K562 (cell line): ENCODE results near the gene NFATC1. TPM values are rescaled to one million over a fixed set of nuclear protein-coding genes. Genes with fewer than 3 reads are reported as not detected.

Experiments used
- ARID1B ChIP-seq: fragments of 450-650 bp; IDR thresholded peaks from 2 replicates; pipeline ENCODE4 v1.6.1; 2016; ENCODE audit warnings: antibody characterized with exemption, mild to moderate bottlenecking, inconsistent platforms
- C11orf30 ChIP-seq: fragments of 450-650 bp; IDR thresholded peaks from 2 replicates; pipeline ENCODE4 v1.6.1; 2016; ENCODE audit warnings: low read depth, mild to moderate bottlenecking
- CBX2 ChIP-seq: fragments of 200-600 bp; sonication (generic); IDR thresholded peaks from one replicate; pipeline ENCODE4 v1.6.1; 2012; ENCODE audit warnings: mild to moderate bottlenecking, low read length, inconsistent platforms; ENCODE audit not compliant: insufficient read depth, poor library complexity, severe bottlenecking
- CC2D1A ChIP-seq: fragments of 450-650 bp; IDR thresholded peaks from 2 replicates; pipeline ENCODE4 v1.6.1; 2017; ENCODE audit warnings: mild to moderate bottlenecking
- CREM ChIP-seq: IDR thresholded peaks from 2 replicates; pipeline ENCODE4 v1.6.1; 2014; ENCODE audit warnings: antibody characterized with exemption, low read depth
- CTBP1 ChIP-seq: fragments of 450-650 bp; IDR thresholded peaks from 2 replicates; pipeline ENCODE4 v1.6.1; 2016; ENCODE audit warnings: borderline replicate concordance
- FIP1L1 ChIP-seq: fragments of 200-400 bp; formaldehyde crosslinking; IDR thresholded peaks from 2 replicates; pipeline ENCODE4 v1.6.1; 2018; ENCODE audit warnings: mild to moderate bottlenecking, low read depth, low read length; ENCODE audit not compliant: poor library complexity, severe bottlenecking
- GTF2F1 ChIP-seq: IDR thresholded peaks from 2 replicates; pipeline ENCODE4 v1.6.1; 2011; ENCODE audit warnings: low read depth, low read length, improper control_type of control experiment
- HDAC2 ChIP-seq: fragments of 450-650 bp; IDR thresholded peaks from 2 replicates; pipeline ENCODE4 v1.6.1; 2016; ENCODE audit warnings: mild to moderate bottlenecking
- HNRNPUL1 ChIP-seq: fragments of 200-400 bp; formaldehyde crosslinking; IDR thresholded peaks from 2 replicates; pipeline ENCODE4 v1.6.1; 2017; ENCODE audit warnings: low read length
- KDM2B ChIP-seq: fragments of 250-450 bp; sonication (Bioruptor Pico); IDR thresholded peaks from 2 replicates; pipeline ENCODE4 v1.8.0; 2021; ENCODE audit warnings: mild to moderate bottlenecking, moderate library complexity
- KLF13 ChIP-seq: fragments of 450-650 bp; IDR thresholded peaks from 2 replicates; pipeline ENCODE4 v1.6.1; 2016; ENCODE audit warnings: missing genetic modification characterization, low read depth, mild to moderate bottlenecking, missing compliant biosample characterization, moderate library complexity, borderline replicate concordance
- LEF1 ChIP-seq: fragments of 450-650 bp; IDR thresholded peaks from 2 replicates; pipeline ENCODE4 v1.6.1; 2016; ENCODE audit warnings: mild to moderate bottlenecking
- MCM5 ChIP-seq: fragments of 450-650 bp; IDR thresholded peaks from 2 replicates; pipeline ENCODE4 v1.6.1; 2016; ENCODE audit warnings: low read depth
- PHF20 ChIP-seq: fragments of 450-650 bp; IDR thresholded peaks from 2 replicates; pipeline ENCODE4 v1.6.1; 2018; ENCODE audit not compliant: partially characterized antibody
- TCF3 ChIP-seq: sonication (generic); formaldehyde crosslinking; IDR thresholded peaks from 2 replicates; pipeline ENCODE4 v1.4.0; 2020; ENCODE audit warnings: mild to moderate bottlenecking, missing genetic modification reagents
- TRIM28 ChIP-seq: fragments of 450-650 bp; IDR thresholded peaks from 2 replicates; pipeline ENCODE4 v1.6.1; 2017
- ZBTB17 ChIP-seq: fragments of 450-650 bp; formaldehyde crosslinking; IDR thresholded peaks from 2 replicates; pipeline ENCODE4 v1.4.0; 2020; ENCODE audit warnings: mild to moderate bottlenecking
- ZFP30 ChIP-seq: fragments of 250-450 bp; sonication (Bioruptor Pico); IDR thresholded peaks from 2 replicates; pipeline ENCODE4 v1.8.0; 2022; ENCODE audit warnings: moderate library complexity, mild to moderate bottlenecking, inconsistent platforms, borderline replicate concordance
- ZNF12 ChIP-seq: sonication (generic); formaldehyde crosslinking; IDR thresholded peaks from 2 replicates; pipeline ENCODE4 v1.4.0; 2020; ENCODE audit warnings: mild to moderate bottlenecking, missing genetic modification reagents
- ZNF551 ChIP-seq: fragments of 250-450 bp; sonication (Bioruptor Pico); IDR thresholded peaks from 2 replicates; pipeline ENCODE4 v1.5.0; 2021; ENCODE audit warnings: mild to moderate bottlenecking, moderate library complexity
- ZNF717 ChIP-seq: fragments of 250-450 bp; sonication (Bioruptor Pico); IDR thresholded peaks from 2 replicates; pipeline ENCODE4 v1.5.0; 2021
- ZNF764 ChIP-seq: fragments of 250-450 bp; sonication (Bioruptor Pico); IDR thresholded peaks from 2 replicates; pipeline ENCODE4 v1.4.0; 2020; ENCODE audit warnings: low read depth, mild to moderate bottlenecking, moderate library complexity
- polyA plus RNA-seq, 8 experiments: library from polyadenylated mRNA; depleted of rRNA in 4 of 8; stranded (reverse) in 5 of 8; unstranded in 3 of 8; fragments of >200 nt; fragmentation: Nextera tagmentation in 2 of 8; fragmentation: Illumina TruSeq in 1 of 8; extraction: Ambion mirVana in 2 of 8; extraction: Trizol in 1 of 8; gene quantifications; 2 replicates each; pipeline versions ENCODE4 v1.2.1 to v1.2.3, GENCODE V29; 2011 to 2014; ENCODE audit warnings: inconsistent platforms in 1 of 8, missing spikeins in 1 of 8
- total RNA-seq, 7 experiments: library from RNA; depleted of rRNA in 6 of 7; stranded (reverse); fragments of >200 nt in 6 of 7; fragmentation: Illumina TruSeq in 2 of 7; extraction: Trizol in 2 of 7; gene quantifications; 2 replicates each; pipeline versions ENCODE4 v1.2.1 to v1.2.3, GENCODE V29; 2011 to 2021; ENCODE audit warnings: low replicate concordance in 1 of 7
- TF ChIP-seq, protein P1 (sequence below): fragments of 250-450 bp; sonication (Bioruptor Pico); IDR thresholded peaks from 2 replicates; pipeline ENCODE4 v1.5.1; 2021; ENCODE audit warnings: mild to moderate bottlenecking
- TF ChIP-seq, protein P2 (sequence below): conservative IDR thresholded peaks from 2 replicates; pipeline ENCODE4 v1.6.1; 2011; ENCODE audit warnings: low read depth, mild to moderate bottlenecking, low read length; ENCODE audit not compliant: control insufficient read depth
- TF ChIP-seq, protein P3 (sequence below): fragments of 450-650 bp; IDR thresholded peaks from 2 replicates; pipeline ENCODE4 v1.6.1; 2017; ENCODE audit warnings: mild to moderate bottlenecking, moderate library complexity
- TF ChIP-seq, protein P4 (sequence below), 2 experiments: IDR thresholded peaks; 2 replicates each; pipeline ENCODE4 v1.6.1; 2012; ENCODE audit warnings: improper control_type of control experiment in 2 of 2, low read depth in 2 of 2, low read length in 2 of 2, borderline replicate concordance in 1 of 2

NFATC1 gene
- total and polyA plus RNA-seq, 9 of the 15 experiments (the other 6 are each of a cell fraction or from before 2014, with no cell fraction given) = 1.1 to 16.4 (median 2.5) TPM

DNA sequence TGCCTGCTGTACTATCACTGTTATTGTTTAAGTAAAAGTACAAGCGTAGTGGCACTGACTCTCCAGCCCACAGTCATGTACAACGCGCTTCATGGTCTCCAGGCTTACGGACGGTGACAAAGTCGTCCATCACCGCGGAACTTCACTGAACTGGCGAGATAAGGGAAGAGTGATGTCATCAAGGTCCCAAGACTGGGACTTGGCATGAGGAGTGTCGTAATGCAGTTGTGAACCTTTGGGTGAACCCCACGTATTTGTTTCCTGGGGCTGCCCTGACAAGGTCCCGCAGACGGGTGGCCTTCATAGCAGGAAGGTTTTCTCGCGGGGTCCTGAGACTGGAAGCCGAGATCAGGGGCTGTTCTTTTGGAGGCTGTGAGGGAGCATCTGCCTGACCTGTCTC is 17.3 kb downstream of the NFATC1 start (continued):
- no peak for TF ChIP-seq PHF20
- no peak for TF ChIP-seq CC2D1A
- peak; percentile 73 for TF ChIP-seq ARID1B
- no peak for TF ChIP-seq ZBTB17 (CRISPR knock-in tag)
- no peak for TF ChIP-seq HNRNPUL1
- TF ChIP-seq KDM2B (CRISPR knock-in tag) = no peak
- TF ChIP-seq LEF1 = no peak
- no peak for TF ChIP-seq GTF2F1
- no peak for TF ChIP-seq MCM5
- no peak for TF ChIP-seq ZNF717
- TF ChIP-seq, protein P1, sequence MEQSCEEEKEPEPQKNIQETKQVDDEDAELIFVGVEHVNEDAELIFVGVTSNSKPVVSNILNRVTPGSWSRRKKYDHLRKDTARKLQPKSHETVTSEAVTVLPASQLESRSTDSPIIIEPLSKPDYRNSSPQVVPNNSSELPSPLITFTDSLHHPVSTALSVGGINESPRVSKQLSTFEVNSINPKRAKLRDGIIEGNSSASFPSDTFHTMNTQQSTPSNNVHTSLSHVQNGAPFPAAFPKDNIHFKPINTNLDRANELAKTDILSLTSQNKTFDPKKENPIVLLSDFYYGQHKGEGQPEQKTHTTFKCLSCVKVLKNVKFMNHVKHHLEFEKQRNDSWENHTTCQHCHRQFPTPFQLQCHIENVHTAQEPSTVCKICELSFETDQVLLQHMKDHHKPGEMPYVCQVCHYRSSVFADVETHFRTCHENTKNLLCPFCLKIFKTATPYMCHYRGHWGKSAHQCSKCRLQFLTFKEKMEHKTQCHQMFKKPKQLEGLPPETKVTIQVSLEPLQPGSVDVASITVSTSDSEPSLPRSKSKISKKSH (CRISPR knock-in tag) = no peak
- TF ChIP-seq, protein P2, sequence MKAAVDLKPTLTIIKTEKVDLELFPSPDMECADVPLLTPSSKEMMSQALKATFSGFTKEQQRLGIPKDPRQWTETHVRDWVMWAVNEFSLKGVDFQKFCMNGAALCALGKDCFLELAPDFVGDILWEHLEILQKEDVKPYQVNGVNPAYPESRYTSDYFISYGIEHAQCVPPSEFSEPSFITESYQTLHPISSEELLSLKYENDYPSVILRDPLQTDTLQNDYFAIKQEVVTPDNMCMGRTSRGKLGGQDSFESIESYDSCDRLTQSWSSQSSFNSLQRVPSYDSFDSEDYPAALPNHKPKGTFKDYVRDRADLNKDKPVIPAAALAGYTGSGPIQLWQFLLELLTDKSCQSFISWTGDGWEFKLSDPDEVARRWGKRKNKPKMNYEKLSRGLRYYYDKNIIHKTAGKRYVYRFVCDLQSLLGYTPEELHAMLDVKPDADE = no peak
- TF ChIP-seq, protein P3, sequence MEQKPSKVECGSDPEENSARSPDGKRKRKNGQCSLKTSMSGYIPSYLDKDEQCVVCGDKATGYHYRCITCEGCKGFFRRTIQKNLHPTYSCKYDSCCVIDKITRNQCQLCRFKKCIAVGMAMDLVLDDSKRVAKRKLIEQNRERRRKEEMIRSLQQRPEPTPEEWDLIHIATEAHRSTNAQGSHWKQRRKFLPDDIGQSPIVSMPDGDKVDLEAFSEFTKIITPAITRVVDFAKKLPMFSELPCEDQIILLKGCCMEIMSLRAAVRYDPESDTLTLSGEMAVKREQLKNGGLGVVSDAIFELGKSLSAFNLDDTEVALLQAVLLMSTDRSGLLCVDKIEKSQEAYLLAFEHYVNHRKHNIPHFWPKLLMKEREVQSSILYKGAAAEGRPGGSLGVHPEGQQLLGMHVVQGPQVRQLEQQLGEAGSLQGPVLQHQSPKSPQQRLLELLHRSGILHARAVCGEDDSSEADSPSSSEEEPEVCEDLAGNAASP = no peak
- no peak for TF ChIP-seq ZNF551 (CRISPR knock-in tag)
- TF ChIP-seq CBX2 = no peak
- TF ChIP-seq TRIM28 = no peak
- TF ChIP-seq FIP1L1 = no peak
- TF ChIP-seq TCF3 (CRISPR knock-in tag) = peak; percentile 63
- TF ChIP-seq ZNF764 (CRISPR knock-in tag) = no peak
- peak; percentile 51 for TF ChIP-seq CTBP1
- TF ChIP-seq KLF13 (tag) = no peak
- TF ChIP-seq, protein P4, sequence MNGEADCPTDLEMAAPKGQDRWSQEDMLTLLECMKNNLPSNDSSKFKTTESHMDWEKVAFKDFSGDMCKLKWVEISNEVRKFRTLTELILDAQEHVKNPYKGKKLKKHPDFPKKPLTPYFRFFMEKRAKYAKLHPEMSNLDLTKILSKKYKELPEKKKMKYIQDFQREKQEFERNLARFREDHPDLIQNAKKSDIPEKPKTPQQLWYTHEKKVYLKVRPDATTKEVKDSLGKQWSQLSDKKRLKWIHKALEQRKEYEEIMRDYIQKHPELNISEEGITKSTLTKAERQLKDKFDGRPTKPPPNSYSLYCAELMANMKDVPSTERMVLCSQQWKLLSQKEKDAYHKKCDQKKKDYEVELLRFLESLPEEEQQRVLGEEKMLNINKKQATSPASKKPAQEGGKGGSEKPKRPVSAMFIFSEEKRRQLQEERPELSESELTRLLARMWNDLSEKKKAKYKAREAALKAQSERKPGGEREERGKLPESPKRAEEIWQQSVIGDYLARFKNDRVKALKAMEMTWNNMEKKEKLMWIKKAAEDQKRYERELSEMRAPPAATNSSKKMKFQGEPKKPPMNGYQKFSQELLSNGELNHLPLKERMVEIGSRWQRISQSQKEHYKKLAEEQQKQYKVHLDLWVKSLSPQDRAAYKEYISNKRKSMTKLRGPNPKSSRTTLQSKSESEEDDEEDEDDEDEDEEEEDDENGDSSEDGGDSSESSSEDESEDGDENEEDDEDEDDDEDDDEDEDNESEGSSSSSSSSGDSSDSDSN (IDR thresholded peaks at IDR 0.05; ENCODE audit: borderline replicate concordance in 1 of 2, low read depth in 2 of 2, low read length in 2 of 2) = no peak
- TF ChIP-seq HDAC2 = 0 out of 2 replicates have a peak, but pooled peaks have one; percentile 20
- no peak for TF ChIP-seq ZNF12
- TF ChIP-seq CREM = peak; percentile 90
- TF ChIP-seq ZFP30 = no peak
- TF ChIP-seq C11orf30 = no peak
